T47D (cell line): Measurements from ENCODE around the gene PPM1E.
"Not testable (repeated sequence)": the region's sequence is repeated elsewhere in the genome, so short reads cannot be mapped to it uniquely, and the experiment has no call there.

ENCODE experiments used
- DNase-seq, 2 experiments: peaks; one replicate each; pipeline versions ENCODE4 v3.0.0 to v3.0.0-alpha.2; 2011 to 2012; ENCODE audit warnings: low read depth in 1 of 2, low spot score in 1 of 2
- JUND ChIP-seq: IDR thresholded peaks from 2 replicates; pipeline ENCODE4 v1.6.1; 2012; ENCODE audit warnings: low read depth
- in situ Hi-C: cut with HindIII; loops from 2 replicates; pipeline ENCODE4 v1.10.0; 2016; ENCODE audit warnings: low sequenced_read_pairs, low pct_unique_long_range_greater_than_20kb

Gene PPM1E

DNA sequence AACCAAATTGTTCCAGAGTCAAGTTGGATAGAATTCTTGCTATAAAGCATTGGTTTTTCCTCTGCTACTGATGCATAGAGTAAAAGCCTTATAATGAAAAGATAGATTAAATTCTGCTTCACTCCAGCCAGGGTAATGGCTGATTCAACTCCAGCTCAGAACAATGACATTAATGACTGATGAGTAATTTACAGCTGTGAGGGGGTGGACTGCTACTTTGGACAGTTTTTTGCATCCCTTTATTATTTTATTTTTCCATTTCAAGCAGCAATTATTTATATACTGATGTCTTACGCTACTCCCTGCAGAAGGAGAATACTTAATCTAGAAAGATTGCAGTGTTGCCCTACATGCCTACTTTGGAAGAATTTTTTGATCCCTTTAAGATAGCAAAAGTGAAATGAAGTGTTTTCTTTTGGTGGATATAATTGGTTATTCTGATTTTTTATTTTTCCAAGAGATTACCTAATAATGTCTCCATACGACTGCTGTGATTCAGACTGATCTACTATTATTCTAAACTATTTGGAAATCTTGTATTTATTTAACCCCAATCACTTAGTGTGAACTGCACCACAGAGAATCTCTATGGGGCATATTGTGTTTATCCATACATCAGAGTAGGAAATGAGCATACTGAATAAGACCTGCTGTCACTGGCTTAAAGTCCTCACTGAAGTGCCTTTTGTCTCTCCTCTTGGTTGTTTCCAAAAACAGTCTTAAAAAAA, 201.5 kb downstream of the PPM1E start:
- no peak for DNase-seq
- TF ChIP-seq JUND: no peak
- in situ Hi-C loops: no loop called here

GRCh38 chr17:58957725-58958073, 202.0 kb downstream of the PPM1E start:
- in situ Hi-C loops, DNase-seq: not testable (repeated sequence)

- peak; percentile 54 to 95 for DNase-seq
- in situ Hi-C loops: no loop called here
- TF ChIP-seq JUND: no peak
Measured at GRCh38 chr17:58960068-58960467, 204.4 kb downstream of the PPM1E start.

GRCh38 chr17:58965221-58965620, 209.6 kb downstream of the PPM1E start:
- no peak for DNase-seq
- in situ Hi-C loops: no loop called here
- no peak for TF ChIP-seq JUND

- no peak for DNase-seq
- in situ Hi-C loops: no loop called here
- TF ChIP-seq JUND: no peak
Measured at GRCh38 chr17:58966208-58966607, 210.6 kb downstream of the PPM1E start.

- in situ Hi-C loops: no loop called here
- TF ChIP-seq JUND: no peak
- no peak for DNase-seq
Measured at GRCh38 chr17:58968426-58969061, 212.9 kb downstream of the PPM1E start.

DNA sequence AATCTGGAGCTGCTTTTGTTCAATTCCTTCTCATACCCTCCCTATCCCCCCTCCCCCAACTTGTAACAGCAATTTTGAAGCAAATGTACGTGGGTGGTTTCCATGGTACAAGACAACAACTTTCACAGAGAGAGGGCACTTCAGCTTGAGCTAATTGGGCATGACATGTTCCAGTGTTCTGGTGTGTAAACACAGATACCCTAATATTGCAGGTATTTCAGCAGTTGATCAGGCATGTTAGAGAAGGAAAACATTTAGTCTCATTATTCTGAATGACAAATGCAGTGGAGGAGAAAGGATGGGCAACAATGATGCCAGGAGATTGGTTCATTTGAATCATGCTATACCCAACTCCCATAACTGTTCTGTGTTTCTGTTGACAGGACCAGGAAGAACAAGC, 213.5 kb downstream of the PPM1E start:
- DNase-seq: no peak
- no peak for TF ChIP-seq JUND
- in situ Hi-C loops: no loop called here

GRCh38 chr17:58969612-58970011, 214.0 kb downstream of the PPM1E start:
- in situ Hi-C loops: no loop called here
- DNase-seq: no peak
- no peak for TF ChIP-seq JUND

GRCh38 chr17:58970609-58971450, 215.2 kb downstream of the PPM1E start:
- no peak for TF ChIP-seq JUND
- in situ Hi-C loops: no loop called here
- DNase-seq: no peak

DNA sequence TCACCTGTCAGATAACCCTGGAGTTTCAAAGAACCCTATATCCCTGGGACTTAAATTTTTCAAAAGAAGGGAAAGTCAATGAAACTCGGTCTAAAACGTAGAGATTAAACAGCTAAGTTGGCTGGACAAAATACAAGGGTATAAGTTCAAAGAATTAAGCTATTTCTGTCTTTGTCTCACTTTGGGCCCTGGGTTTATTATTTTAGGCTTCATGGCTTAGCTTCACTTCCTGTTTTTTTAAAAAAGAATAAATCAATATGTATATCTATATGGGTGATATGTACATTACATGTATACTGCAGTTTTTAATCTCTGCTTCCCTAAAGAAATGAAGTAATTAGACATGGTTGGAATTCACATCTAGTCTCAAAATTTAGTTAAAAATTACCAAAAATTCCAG, 218.7 kb downstream of the PPM1E start:
- in situ Hi-C loops: no loop called here
- no peak for DNase-seq
- TF ChIP-seq JUND: no peak

- TF ChIP-seq JUND: no peak
- in situ Hi-C loops: no loop called here
- DNase-seq: no peak
Measured at GRCh38 chr17:58976541-58976940, 220.9 kb downstream of the PPM1E start.

GRCh38 chr17:58980706-58981481, 225.2 kb downstream of the PPM1E start:
- no peak for DNase-seq
- TF ChIP-seq JUND: no peak
- in situ Hi-C loops: no loop called here
